GM23338 (cell line): ENCODE data around the gene FMN1. TPM values are rescaled to one million over a fixed set of nuclear protein-coding genes. Genes with fewer than 3 reads are reported as not detected.
A peak's percentile ranks its signal among the peaks of the same experiment; 100 is the strongest.

Source experiments
- ATAC-seq: fragments of 200-7000 bp; cut with Tn5 transposase; 3 replicates; pipeline ENCODE4 v1.9.1; 2020
- DNase-seq: peaks from one replicate; pipeline ENCODE4 v3.0.0-alpha.2; 2015; ENCODE audit warnings: low spot score
- H2AFZ ChIP-seq: fragments of 200-600 bp; sonication (generic); 2 replicates; pipeline ENCODE4 v1.8.0; 2016; ENCODE audit warnings: antibody characterized with exemption, mild to moderate bottlenecking, moderate library complexity
- H3F3A ChIP-seq: fragments of 200-600 bp; sonication (generic); replicated peaks from 2 replicates; pipeline ENCODE4 v1.8.0; 2017; ENCODE audit warnings: antibody characterized with exemption, mixed run types, low read depth
- H3K27ac ChIP-seq: fragments of 200-600 bp; sonication (generic); 2 replicates; pipeline ENCODE4 v1.6.1; 2016; ENCODE audit warnings: low read depth
- H3K27me3 ChIP-seq: fragments of 200-600 bp; sonication (generic); 2 replicates; pipeline ENCODE4 v1.8.0; 2016; ENCODE audit warnings: mild to moderate bottlenecking, mixed run types, moderate library complexity; ENCODE audit not compliant: insufficient read depth
- H3K36me3 ChIP-seq: fragments of 200-600 bp; sonication (generic); 2 replicates; pipeline ENCODE4 v1.8.0; 2016; ENCODE audit warnings: mild to moderate bottlenecking; ENCODE audit not compliant: insufficient read depth
- H3K4me1 ChIP-seq: fragments of 200-600 bp; sonication (generic); 2 replicates; pipeline ENCODE4 v1.8.0; 2016; ENCODE audit warnings: mild to moderate bottlenecking, moderate library complexity; ENCODE audit not compliant: insufficient read depth
- H3K4me2 ChIP-seq: fragments of 200-600 bp; sonication (generic); 2 replicates; pipeline ENCODE4 v1.7.1; 2017; ENCODE audit warnings: mixed run types
- H3K4me3 ChIP-seq: fragments of 200-600 bp; sonication (generic); 2 replicates; pipeline ENCODE4 v1.6.1; 2016; ENCODE audit warnings: mixed run types
- H3K79me2 ChIP-seq: fragments of 200-600 bp; sonication (generic); replicated peaks from 2 replicates; pipeline ENCODE4 v1.8.0; 2017; ENCODE audit warnings: mild to moderate bottlenecking; ENCODE audit not compliant: insufficient read depth
- H3K9me2 ChIP-seq: fragments of 200-600 bp; sonication (generic); 2 replicates; pipeline ENCODE4 v1.8.0; 2017; ENCODE audit not compliant: insufficient read depth
- H4K20me1 ChIP-seq: fragments of 200-600 bp; sonication (generic); replicated peaks from 2 replicates; pipeline ENCODE4 v1.8.0; 2017; ENCODE audit warnings: mild to moderate bottlenecking; ENCODE audit not compliant: insufficient read depth
- H3K27ac Mint-ChIP-seq: 2 replicates; pipeline ENCODE4 v1.8.0; 2020; ENCODE audit warnings: inconsistent platforms, mild to moderate bottlenecking, moderate library complexity, mixed read lengths
- H3K27me3 Mint-ChIP-seq: 3 replicates; pipeline ENCODE4 v1.8.0; 2022; ENCODE audit warnings: low read depth, mild to moderate bottlenecking, moderate library complexity, mixed read lengths, inconsistent platforms; ENCODE audit not compliant: insufficient read depth, poor library complexity
- H3K36me3 Mint-ChIP-seq: 3 replicates; pipeline ENCODE4 v1.8.0; 2021; ENCODE audit warnings: low read depth, mild to moderate bottlenecking, inconsistent platforms, moderate library complexity, mixed read lengths
- H3K4me1 Mint-ChIP-seq: 3 replicates; pipeline ENCODE4 v1.8.0; 2020; ENCODE audit warnings: mild to moderate bottlenecking, inconsistent platforms, mixed read lengths
- H3K4me3 Mint-ChIP-seq: 3 replicates; pipeline ENCODE4 v1.8.0; 2021; ENCODE audit warnings: moderate library complexity, mild to moderate bottlenecking, inconsistent platforms, mixed read lengths
- H3K9me3 Mint-ChIP-seq: 3 replicates; pipeline ENCODE4 v1.8.0; 2020; ENCODE audit warnings: moderate library complexity, mild to moderate bottlenecking, inconsistent platforms, mixed read lengths
- CREB1 ChIP-seq: fragments of 250-450 bp; sonication (Bioruptor Pico); IDR thresholded peaks from 2 replicates; pipeline ENCODE4 v1.5.0; 2020; ENCODE audit warnings: low read depth, mild to moderate bottlenecking, moderate library complexity
- CTCF ChIP-seq, 2 experiments: fragments of 200-600 bp in 1 of 2; sonication (generic) in 1 of 2; conservative IDR thresholded peaks; 2 replicates each; pipeline versions ENCODE4 v1.5.1 to v1.6.1; 2016 to 2017; ENCODE audit warnings: antibody characterized with exemption in 2 of 2, low read depth in 2 of 2, mild to moderate bottlenecking in 2 of 2, moderate library complexity in 1 of 2
- EZH2 ChIP-seq: fragments of 200-600 bp; sonication (generic); IDR thresholded peaks from one replicate; pipeline ENCODE4 v1.8.0; 2017; ENCODE audit warnings: antibody characterized with exemption, mild to moderate bottlenecking, low read depth; ENCODE audit not compliant: unreplicated experiment
- EZH2phosphoT487 ChIP-seq: fragments of 200-600 bp; sonication (generic); IDR thresholded peaks from one replicate; pipeline ENCODE4 v1.8.1; 2018; ENCODE audit warnings: antibody characterized with exemption; ENCODE audit not compliant: unreplicated experiment
- JUNB ChIP-seq: IDR thresholded peaks from one replicate; pipeline ENCODE4 v1.6.1; 2016; ENCODE audit warnings: antibody characterized with exemption; ENCODE audit not compliant: unreplicated experiment
- NANOG ChIP-seq: IDR thresholded peaks from 2 replicates; pipeline ENCODE4 v1.6.1; 2016; ENCODE audit warnings: antibody characterized with exemption, borderline replicate concordance
- STAT1 ChIP-seq: IDR thresholded peaks from one replicate; pipeline ENCODE4 v1.6.1; 2016; ENCODE audit warnings: antibody characterized with exemption; ENCODE audit not compliant: unreplicated experiment
- polyA plus RNA-seq: library from polyadenylated mRNA; unstranded; fragments of >200 nt; fragmentation: Nextera tagmentation; extraction: Ambion mirVana; gene quantifications from 2 replicates; pipeline ENCODE4 v1.2.1, GENCODE V29; 2016
- total RNA-seq: library from RNA; depleted of rRNA; stranded (reverse); fragments of >200 nt; shearing (Covaris generic); gene quantifications from 2 replicates; pipeline ENCODE4 v1.2.3, GENCODE V29; 2014
- TF ChIP-seq, protein P1 (sequence below): IDR thresholded peaks from one replicate; pipeline ENCODE4 v1.6.1; 2018; ENCODE audit warnings: antibody characterized with exemption; ENCODE audit not compliant: unreplicated experiment

The FMN1 gene
- total and polyA plus RNA-seq, 2 experiments from 2014 or later = 1.2 to 1.6 TPM

GRCh38 chr15:33022629-33023028 is 171.9 kb downstream of the FMN1 start:
- no peaks in the 10 kb centered on the region for H3K9me2 ChIP-seq
- DNase-seq (peak; percentile 71), ATAC-seq (peak; percentile 97)
- no peaks in the 10 kb centered on the region for H3K27me3 ChIP-seq
- no peak overlapping the region for H3K4me3 ChIP-seq
- Mint-ChIP-seq H3K9me3 (no peaks in the 10 kb centered on the region), H3K27ac (peak overlapping the region; percentile 31), H3K4me1 (peaks cover 16% of the 10 kb centered on the region), H3K36me3 (no peaks in the 10 kb centered on the region; the same call in 2 of the 3 replicates), H3K27me3 (peaks cover 2% of the 10 kb centered on the region), H3K4me3 (peak overlapping the region; percentile 3; the same call in 1 of the 3 replicates)
- TF ChIP-seq NANOG (no peak), EZH2phosphoT487 (no peak), CTCF (conservative IDR thresholded peaks at IDR 0.05; ENCODE audit: low read depth in 2 of 2) (no peak), JUNB (no peak), STAT1 (no peak), EZH2 (no peak), CREB1 (CRISPR knock-in tag) (no peak)
- TF ChIP-seq, protein P1, sequence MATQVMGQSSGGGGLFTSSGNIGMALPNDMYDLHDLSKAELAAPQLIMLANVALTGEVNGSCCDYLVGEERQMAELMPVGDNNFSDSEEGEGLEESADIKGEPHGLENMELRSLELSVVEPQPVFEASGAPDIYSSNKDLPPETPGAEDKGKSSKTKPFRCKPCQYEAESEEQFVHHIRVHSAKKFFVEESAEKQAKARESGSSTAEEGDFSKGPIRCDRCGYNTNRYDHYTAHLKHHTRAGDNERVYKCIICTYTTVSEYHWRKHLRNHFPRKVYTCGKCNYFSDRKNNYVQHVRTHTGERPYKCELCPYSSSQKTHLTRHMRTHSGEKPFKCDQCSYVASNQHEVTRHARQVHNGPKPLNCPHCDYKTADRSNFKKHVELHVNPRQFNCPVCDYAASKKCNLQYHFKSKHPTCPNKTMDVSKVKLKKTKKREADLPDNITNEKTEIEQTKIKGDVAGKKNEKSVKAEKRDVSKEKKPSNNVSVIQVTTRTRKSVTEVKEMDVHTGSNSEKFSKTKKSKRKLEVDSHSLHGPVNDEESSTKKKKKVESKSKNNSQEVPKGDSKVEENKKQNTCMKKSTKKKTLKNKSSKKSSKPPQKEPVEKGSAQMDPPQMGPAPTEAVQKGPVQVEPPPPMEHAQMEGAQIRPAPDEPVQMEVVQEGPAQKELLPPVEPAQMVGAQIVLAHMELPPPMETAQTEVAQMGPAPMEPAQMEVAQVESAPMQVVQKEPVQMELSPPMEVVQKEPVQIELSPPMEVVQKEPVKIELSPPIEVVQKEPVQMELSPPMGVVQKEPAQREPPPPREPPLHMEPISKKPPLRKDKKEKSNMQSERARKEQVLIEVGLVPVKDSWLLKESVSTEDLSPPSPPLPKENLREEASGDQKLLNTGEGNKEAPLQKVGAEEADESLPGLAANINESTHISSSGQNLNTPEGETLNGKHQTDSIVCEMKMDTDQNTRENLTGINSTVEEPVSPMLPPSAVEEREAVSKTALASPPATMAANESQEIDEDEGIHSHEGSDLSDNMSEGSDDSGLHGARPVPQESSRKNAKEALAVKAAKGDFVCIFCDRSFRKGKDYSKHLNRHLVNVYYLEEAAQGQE = no peak
- H3K4me2 ChIP-seq = peak overlapping the region; percentile 22
- no peak overlapping the region for H2AFZ ChIP-seq
- no peaks in the 10 kb centered on the region for H3K79me2 ChIP-seq
- no peaks in the 10 kb centered on the region for H4K20me1 ChIP-seq
- H3K4me1 ChIP-seq = peaks cover 10% of the 10 kb centered on the region
- no peaks in the 10 kb centered on the region for H3K36me3 ChIP-seq
- no peak overlapping the region for H3K27ac ChIP-seq
- H3F3A ChIP-seq = no peaks in the 10 kb centered on the region

DNA sequence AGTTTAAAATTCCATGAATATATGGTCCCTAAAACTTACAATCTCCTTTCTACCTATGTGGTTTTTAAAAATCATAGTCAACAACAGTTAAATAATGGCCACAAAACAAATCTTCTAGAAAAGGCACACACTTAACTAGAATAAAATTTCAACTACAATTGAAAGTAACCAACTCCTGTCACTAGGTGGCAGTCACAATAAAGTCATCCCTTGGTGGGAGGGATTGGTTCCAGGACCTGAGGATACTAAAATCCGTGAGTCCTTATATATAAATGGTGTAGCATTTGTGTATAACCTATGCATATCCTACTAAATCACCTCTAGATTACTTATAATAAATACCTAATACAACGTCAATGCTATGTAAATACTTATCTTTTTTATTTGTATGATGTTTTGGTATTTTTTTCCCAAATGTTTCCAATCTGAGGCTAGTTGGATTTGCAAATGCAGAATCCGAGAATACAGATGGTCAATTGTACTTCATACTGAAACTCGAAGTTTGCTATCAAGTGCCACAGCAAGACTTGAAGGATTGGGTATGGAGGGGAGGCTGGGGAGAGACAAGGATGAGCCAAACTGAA is 172.6 kb downstream of the FMN1 start:
- Histone ChIP-seq H3K4me3 (no peak overlapping the region), H3K4me2 (peak overlapping the region; percentile 22; the same call in 1 of the 2 replicates), H3K27me3 (no peaks in the 10 kb centered on the region), H2AFZ (no peak overlapping the region), H3K9me2 (no peaks in the 10 kb centered on the region), H3K36me3 (no peaks in the 10 kb centered on the region), H3F3A (no peaks in the 10 kb centered on the region), H3K79me2 (no peaks in the 10 kb centered on the region), H4K20me1 (no peaks in the 10 kb centered on the region), H3K4me1 (peaks cover 10% of the 10 kb centered on the region), H3K27ac (no peak overlapping the region)
- no peak for TF ChIP-seq CREB1 (CRISPR knock-in tag)
- peak; percentile 74 to 78 for TF ChIP-seq CTCF (conservative IDR thresholded peaks at IDR 0.05; ENCODE audit: low read depth in 2 of 2)
- Mint-ChIP-seq H3K4me1 (peaks cover 16% of the 10 kb centered on the region), H3K9me3 (no peaks in the 10 kb centered on the region), H3K36me3 (no peaks in the 10 kb centered on the region; the same call in 2 of the 3 replicates), H3K27ac (no peak overlapping the region), H3K4me3 (no peak overlapping the region), H3K27me3 (peaks cover 2% of the 10 kb centered on the region)
- ATAC-seq (peak; percentile 82), DNase-seq (peak; percentile 78)
